Neural progenitor cell (in vitro differentiated cells): ENCODE results near the gene ANKDD1A.

Experiments used
- EZH2 ChIP-seq: fragments of 200-600 bp; sonication (generic); IDR thresholded peaks from 2 replicates; pipeline ENCODE4 v1.6.1; 2017; ENCODE audit warnings: antibody characterized with exemption, mild to moderate bottlenecking, moderate library complexity
- TF ChIP-seq, protein P1 (sequence below): fragments of 200-600 bp; sonication (generic); IDR thresholded peaks from 2 replicates; pipeline ENCODE4 v1.5.1; 2017; ENCODE audit warnings: antibody characterized with exemption, mild to moderate bottlenecking

DNA sequence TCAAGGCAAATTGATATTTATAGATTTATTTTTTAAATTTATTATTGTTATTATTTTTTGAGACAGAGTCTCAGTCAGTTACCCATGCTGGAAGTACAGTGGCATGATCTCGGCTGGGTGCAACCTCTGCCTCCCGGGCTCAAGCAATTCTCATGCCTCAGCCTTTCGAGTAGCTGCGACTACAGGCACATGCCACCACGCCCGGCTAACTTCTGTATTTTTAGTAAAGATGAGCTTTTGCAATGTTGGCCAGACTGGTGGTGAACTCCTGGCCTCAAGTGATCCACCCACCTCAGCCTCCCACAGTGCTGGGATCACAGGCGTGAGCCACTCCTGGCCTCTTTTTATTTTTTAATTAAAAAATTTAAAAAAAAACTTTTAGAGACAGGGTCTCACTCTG, 59.0 kb downstream of the ANKDD1A start:
- TF ChIP-seq, protein P1, sequence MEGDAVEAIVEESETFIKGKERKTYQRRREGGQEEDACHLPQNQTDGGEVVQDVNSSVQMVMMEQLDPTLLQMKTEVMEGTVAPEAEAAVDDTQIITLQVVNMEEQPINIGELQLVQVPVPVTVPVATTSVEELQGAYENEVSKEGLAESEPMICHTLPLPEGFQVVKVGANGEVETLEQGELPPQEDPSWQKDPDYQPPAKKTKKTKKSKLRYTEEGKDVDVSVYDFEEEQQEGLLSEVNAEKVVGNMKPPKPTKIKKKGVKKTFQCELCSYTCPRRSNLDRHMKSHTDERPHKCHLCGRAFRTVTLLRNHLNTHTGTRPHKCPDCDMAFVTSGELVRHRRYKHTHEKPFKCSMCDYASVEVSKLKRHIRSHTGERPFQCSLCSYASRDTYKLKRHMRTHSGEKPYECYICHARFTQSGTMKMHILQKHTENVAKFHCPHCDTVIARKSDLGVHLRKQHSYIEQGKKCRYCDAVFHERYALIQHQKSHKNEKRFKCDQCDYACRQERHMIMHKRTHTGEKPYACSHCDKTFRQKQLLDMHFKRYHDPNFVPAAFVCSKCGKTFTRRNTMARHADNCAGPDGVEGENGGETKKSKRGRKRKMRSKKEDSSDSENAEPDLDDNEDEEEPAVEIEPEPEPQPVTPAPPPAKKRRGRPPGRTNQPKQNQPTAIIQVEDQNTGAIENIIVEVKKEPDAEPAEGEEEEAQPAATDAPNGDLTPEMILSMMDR: no peak
- no peak for TF ChIP-seq EZH2
